HepG2 (cell line): Measurements from ENCODE around the gene UBE4A. TPM values are rescaled to one million over a fixed set of nuclear protein-coding genes. Genes with fewer than 3 reads are reported as not detected.

ENCODE experiments used
- ATAC-seq: fragments of 200-7000 bp; cut with Tn5 transposase; 3 replicates; pipeline ENCODE4 v1.9.1; 2020; ENCODE audit warnings: mild to moderate bottlenecking, moderate library complexity
- BruUV-seq: library from RNA; stranded (reverse); fragments of 400-500 nt; replicated peaks from 2 replicates; lab custom pipeline; 2021; lab: Mats Ljungman, UMichigan
- CTCF ChIA-PET: fragments of 300-600 bp; formaldehyde crosslinking; extraction: SDS; loops from one replicate; lab custom pipeline; 2021; ENCODE audit warnings: low total read pairs, inconsistent platforms, low intra/inter-chr PET ratio; lab: Yijun Ruan, JAX
- POLR2A ChIA-PET: fragments of 350-600 bp; sonication (Branson Sonifier 250); formaldehyde crosslinking; loops from one replicate; lab custom pipeline; 2020; ENCODE audit warnings: antibody characterized with exemption, inconsistent platforms; lab: Yijun Ruan, JAX
- DNase-seq: peaks from one replicate; pipeline ENCODE4 v3.0.0-alpha.2; 2015; ENCODE audit warnings: low spot score
- FAIRE-seq: peaks from 3 replicates; lab custom pipeline; 2011; peaks lifted over from hg19 to GRCh38; lab: Jason Lieb, UNC
- H2AFZ ChIP-seq: one replicate; pipeline ENCODE4 v1.6.1; 2011; ENCODE audit warnings: low read length, inconsistent platforms
- H3K27ac ChIP-seq: fragments of 300-600 bp; 3 replicates; pipeline ENCODE4 v1.8.0; 2011; ENCODE audit warnings: mixed run types, mild to moderate bottlenecking, mixed read lengths, low read length, inconsistent platforms; ENCODE audit not compliant: insufficient read depth; ENCODE audit errors: extremely low read length
- H3K27me3 ChIP-seq, 2 experiments: fragments of 200-600 bp in 1 of 2; 2 replicates in 1 of 2; 3 replicates in 1 of 2; pipeline versions ENCODE4 v1.6.0 to v1.8.0; 2011; ENCODE audit warnings: low read length in 2 of 2, mild to moderate bottlenecking in 2 of 2, moderate library complexity in 2 of 2, inconsistent platforms in 1 of 2; ENCODE audit not compliant: insufficient read depth in 2 of 2, control insufficient read depth in 1 of 2
- H3K36me3 ChIP-seq, 2 experiments: fragments of 200-600 bp in 1 of 2; replicated peaks in 1 of 2; 2 replicates in 1 of 2; 3 replicates in 1 of 2; pipeline versions ENCODE4 v1.5.1 to v1.8.0; 2011; ENCODE audit warnings: low read length in 2 of 2, inconsistent platforms in 1 of 2; ENCODE audit not compliant: insufficient read depth in 2 of 2, control insufficient read depth in 1 of 2
- H3K4me1 ChIP-seq: 2 replicates; pipeline ENCODE4 v1.5.1; 2012; ENCODE audit warnings: low read length, inconsistent platforms; ENCODE audit not compliant: insufficient read depth
- H3K4me2 ChIP-seq: 2 replicates; pipeline ENCODE4 v1.6.0; 2011; ENCODE audit warnings: low read depth, low read length, inconsistent platforms
- H3K4me3 ChIP-seq, 3 experiments: fragments of 200-600 bp in 1 of 3; sonication (generic), shearing (Covaris generic) in 1 of 3; replicated peaks in 1 of 3; 2 replicates each; pipeline ENCODE4 v1.5.1; 2011 to 2016; ENCODE audit warnings: low read length in 3 of 3, inconsistent platforms in 2 of 3, low read depth in 2 of 3, mild to moderate bottlenecking in 2 of 3, control low read depth in 1 of 3, mixed read lengths in 1 of 3; ENCODE audit not compliant: insufficient read depth in 1 of 3
- H3K79me2 ChIP-seq: one replicate; pipeline ENCODE4 v1.6.1; 2011; ENCODE audit warnings: low read length, inconsistent platforms; ENCODE audit not compliant: insufficient read depth
- H3K9ac ChIP-seq: 2 replicates; pipeline ENCODE4 v1.6.0; 2011; ENCODE audit warnings: mild to moderate bottlenecking, low read depth, low read length, inconsistent platforms; ENCODE audit not compliant: insufficient read depth
- H3K9me3 ChIP-seq: 2 replicates; pipeline ENCODE4 v1.5.1; 2012; ENCODE audit warnings: mild to moderate bottlenecking, low read length
- H4K20me1 ChIP-seq: 2 replicates; pipeline ENCODE4 v1.6.0; 2011; ENCODE audit warnings: inconsistent platforms, mild to moderate bottlenecking, low read length, moderate library complexity; ENCODE audit not compliant: insufficient read depth
- ATM ChIP-seq: fragments of 450-650 bp; IDR thresholded peaks from 2 replicates; pipeline ENCODE4 v1.7.1; 2017; ENCODE audit warnings: mild to moderate bottlenecking, borderline replicate concordance
- ISL2 ChIP-seq: sonication (generic); formaldehyde crosslinking; IDR thresholded peaks from 2 replicates; pipeline ENCODE4 v1.5.0; 2020; ENCODE audit warnings: missing genetic modification reagents
- PCBP2 ChIP-seq: fragments of 200-400 bp; formaldehyde crosslinking; optimal IDR thresholded peaks from 2 replicates; pipeline ENCODE3; 2018; ENCODE audit warnings: low read length, low read depth; ENCODE audit not compliant: poor library complexity, severe bottlenecking
- REST ChIP-seq, 2 experiments: IDR thresholded peaks; 2 replicates each; pipeline ENCODE4 v1.6.1; 2011 to 2012; ENCODE audit warnings: low read length in 2 of 2, borderline replicate concordance in 1 of 2, low read depth in 1 of 2, mild to moderate bottlenecking in 1 of 2, moderate library complexity in 1 of 2
- WGBS: methylation state at CpG from one replicate; pipeline ENCODE4 v1.1.6; 2017; ENCODE audit warnings: low lambda C conversion rate; 5-methylcytosine and 5-hydroxymethylcytosine counted together
- in situ Hi-C: cut with HindIII; loops from 2 replicates; pipeline ENCODE4 v1.10.0; 2017; ENCODE audit warnings: low pct_unique_long_range_greater_than_20kb; ENCODE audit not compliant: extremely low pct_ligation_motif_present
- intact Hi-C: fragments of 100-400 bp; cut with micrococcal nuclease; formaldehyde crosslinking; loops from one replicate; pipeline ENCODE4 v1.10.0; 2022; ENCODE audit not compliant: unreplicated experiment
- polyA plus RNA-seq, 8 experiments: library from polyadenylated mRNA; depleted of rRNA in 3 of 8; stranded (reverse) in 7 of 8; unstranded in 1 of 8; fragments of >200 nt; fragmentation: Illumina TruSeq in 4 of 8; extraction: Trizol in 4 of 8; gene quantifications; 2 replicates each; pipeline versions ENCODE4 v1.2.1 to v1.2.3, GENCODE V29; 2011 to 2016; ENCODE audit warnings: low read depth in 4 of 8, missing spikeins in 1 of 8, mixed read lengths in 1 of 8; ENCODE audit not compliant: insufficient read depth in 1 of 8
- total RNA-seq, 5 experiments: library from RNA; depleted of rRNA; stranded (reverse); fragments of >200 nt; fragmentation: Illumina TruSeq; extraction: Trizol; gene quantifications; 2 replicates each; pipeline ENCODE4 v1.2.3, GENCODE V29; 2016; ENCODE audit warnings: low read depth in 1 of 5

The UBE4A gene
- total and polyA plus RNA-seq, 2 of the 13 experiments (the other 11 are each of a cell fraction or from before 2014, with no cell fraction given): 15.1 to 32.7 TPM

- Histone ChIP-seq H3K9ac (no peak overlapping the region), H3K36me3 (peaks cover 12 to 42% of the 10 kb centered on the region in 2 experiments), H3K4me2 (no peak overlapping the region), H3K4me1 (peaks cover 24% of the 10 kb centered on the region), H3K4me3 (no peak overlapping the region), H3K27me3 (no peaks in the 10 kb centered on the region; a peak in 1 of 5 replicates), H3K27ac (no peak overlapping the region), H2AFZ (no peak overlapping the region), H4K20me1 (no peaks in the 10 kb centered on the region), H3K79me2 (peaks cover 35% of the 10 kb centered on the region), H3K9me3 (no peaks in the 10 kb centered on the region)
- no peak for TF ChIP-seq ATM
- TF ChIP-seq REST (IDR thresholded peaks at IDR 0.05; ENCODE audit: borderline replicate concordance in 1 of 2, low read depth in 1 of 2, low read length in 2 of 2): no peak
- no peak for TF ChIP-seq ISL2 (CRISPR knock-in tag)
- no peak for TF ChIP-seq PCBP2
- ChIA-PET CTCF (no interaction called here), POLR2A (interaction anchor here (1.1 kb wide), 1 partner anchor 10 kb away, joined by 3 read pairs; no protein-coding TSS in a partner anchor)
- WGBS: 96% methylated on average over 3 of the region's 3 CpGs
- in situ Hi-C loops: no loop called here
- ATAC-seq (no peak), FAIRE-seq (no peak), DNase-seq (no peak)
- no TSS peak for BruUV-seq
- intact Hi-C loops: no loop called here
Observed at GRCh38 chr11:118364956-118365615, 5.7 kb downstream of the UBE4A start.
